ENCODE results near the gene ACR. TPM values are rescaled to one million over a fixed set of nuclear protein-coding genes. Genes with fewer than 3 reads are reported as not detected.

Gene ACR
- total and polyA plus RNA-seq, 2 of the 13 experiments (the other 11 are each of a cell fraction or from before 2014, with no cell fraction given), result 0.15 TPM; not detected in 1

- 0 out of 2 replicates have a peak, but pooled peaks have one; percentile 22 for TF ChIP-seq BRF2 (CRISPR knock-in tag; IDR thresholded peaks at IDR 0.05)
- TF ChIP-seq ZNF205 (CRISPR knock-in tag; IDR thresholded peaks at IDR 0.05), result no peak
- no peak for TF ChIP-seq PRPF4 (IDR thresholded peaks at IDR 0.05; ENCODE audit: low read depth, low read length, poor library complexity, severe bottlenecking)
- TF ChIP-seq HINFP (CRISPR knock-in tag; IDR thresholded peaks at IDR 0.05; ENCODE audit: low read depth), result no peak
- TF ChIP-seq CEBPG (CRISPR knock-in tag; IDR thresholded peaks at IDR 0.05), result no peak
- no peak for TF ChIP-seq ZNF562 (CRISPR knock-in tag; IDR thresholded peaks at IDR 0.05; ENCODE audit: borderline replicate concordance)
- no peak for TF ChIP-seq NR1H2 (CRISPR knock-in tag; IDR thresholded peaks at IDR 0.05; ENCODE audit: borderline replicate concordance, low read depth)
- no peak for TF ChIP-seq ZNF446 (CRISPR knock-in tag; IDR thresholded peaks at IDR 0.05)
- TF ChIP-seq ZNF839 (CRISPR knock-in tag; IDR thresholded peaks at IDR 0.05; ENCODE audit: borderline replicate concordance), result no peak
- TF ChIP-seq POGZ (CRISPR knock-in tag; IDR thresholded peaks at IDR 0.05), result no peak
- peak; percentile 26; the same call in 1 of the 2 replicates for TF ChIP-seq RNF2 (conservative IDR thresholded peaks at IDR 0.05; ENCODE audit: low read depth)
- TF ChIP-seq TFDP1 (CRISPR knock-in tag; IDR thresholded peaks at IDR 0.05; ENCODE audit: borderline replicate concordance), result peak; percentile 62; the same call in 1 of the 2 replicates
- 0 out of 2 replicates have a peak, but pooled peaks have one; percentile 45 for TF ChIP-seq MTA1 (CRISPR knock-in tag; IDR thresholded peaks at IDR 0.05; ENCODE audit: borderline replicate concordance)
- peak; percentile 70; the same call in 1 of the 2 replicates for TF ChIP-seq ZFX (CRISPR knock-in tag; IDR thresholded peaks at IDR 0.05; ENCODE audit: low read depth)
- peak; percentile 68; the same call in 1 of the 2 replicates for TF ChIP-seq PCBP1 (IDR thresholded peaks at IDR 0.05; ENCODE audit: borderline replicate concordance, low read depth, low read length)
- TF ChIP-seq KDM5A (IDR thresholded peaks at IDR 0.05; ENCODE audit: borderline replicate concordance, low read length), result no peak
- peak; percentile 31; the same call in 1 of the 2 replicates for TF ChIP-seq MYPOP (CRISPR knock-in tag; IDR thresholded peaks at IDR 0.05)
- no peak for TF ChIP-seq ZNF616 (CRISPR knock-in tag; IDR thresholded peaks at IDR 0.05; ENCODE audit: low read depth)
- no peak for TF ChIP-seq FOXO1 (CRISPR knock-in tag; IDR thresholded peaks at IDR 0.05)
- TF ChIP-seq IRF9 (CRISPR knock-in tag; IDR thresholded peaks at IDR 0.05; ENCODE audit: borderline replicate concordance), result peak; percentile 67; the same call in 1 of the 2 replicates
- TF ChIP-seq SAFB2 (CRISPR knock-in tag; IDR thresholded peaks at IDR 0.05; ENCODE audit: borderline replicate concordance, low read depth), result 0 out of 2 replicates have a peak, but pooled peaks have one; percentile 16
- TF ChIP-seq SRY (CRISPR knock-in tag; IDR thresholded peaks at IDR 0.05), result no peak
- TF ChIP-seq KDM6A (CRISPR knock-in tag; IDR thresholded peaks at IDR 0.05; ENCODE audit: low read depth), result no peak
- no peak for TF ChIP-seq HMGA1 (CRISPR knock-in tag; conservative IDR thresholded peaks at IDR 0.05)
- TF ChIP-seq ZNF232 (CRISPR knock-in tag; IDR thresholded peaks at IDR 0.05; ENCODE audit: borderline replicate concordance), result 0 out of 2 replicates have a peak, but pooled peaks have one; percentile 44
These were observed 38.1 kb upstream of the ACR start (continued) for GRCh38 chr22:50699756-50700386.

Measured in HepG2 (cell line).